ENCODE results near the gene MLLT3. TPM values are rescaled to one million over a fixed set of nuclear protein-coding genes. Genes with fewer than 3 reads are reported as not detected.

The MLLT3 gene
- total RNA-seq, 4 donors from 2014 or later, result 15.1 to 30.5 (median 18.4) TPM

DNA sequence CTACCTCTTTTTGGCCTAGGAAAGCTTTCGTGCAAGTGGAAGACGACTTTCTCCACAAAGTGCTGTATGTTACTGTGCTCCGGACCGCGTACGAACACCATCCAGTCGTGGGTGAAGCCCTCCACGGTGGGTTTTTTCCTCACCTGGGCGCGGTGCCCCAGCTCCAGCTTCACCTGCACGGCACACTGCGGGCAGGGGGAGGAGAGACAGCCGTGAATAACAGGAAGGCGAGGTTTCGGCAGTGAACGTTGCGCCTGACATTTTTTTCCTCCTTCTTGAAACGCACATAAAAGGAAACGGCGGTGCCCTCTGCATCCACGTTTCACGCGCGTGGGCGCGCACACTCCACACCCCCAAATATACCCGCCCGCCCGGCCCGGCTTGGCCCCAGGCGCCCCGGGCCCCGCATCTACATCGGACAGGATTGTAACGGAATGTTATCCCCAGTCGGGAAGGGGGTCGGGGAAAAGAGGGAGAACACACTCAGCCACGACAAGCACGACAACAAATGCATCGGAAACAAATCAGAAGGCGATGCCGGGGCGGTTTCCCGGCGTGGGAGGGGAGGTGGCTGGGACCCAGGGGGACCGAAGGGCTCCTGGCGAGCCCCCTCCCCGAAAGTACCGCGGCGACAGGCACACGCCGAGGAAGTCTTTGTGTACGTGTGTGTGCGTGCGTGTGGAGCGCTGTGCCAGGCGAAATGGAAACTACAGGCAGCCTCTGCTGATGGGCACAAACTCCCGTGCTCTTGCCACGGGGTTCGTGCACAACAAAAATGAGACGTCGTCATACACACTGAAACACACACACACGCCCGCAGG, 1.4 kb downstream of the MLLT3 start:
- peak overlapping the region; percentile 72 to 90 (median 87) for H3K27ac ChIP-seq
- TF ChIP-seq, protein P1, sequence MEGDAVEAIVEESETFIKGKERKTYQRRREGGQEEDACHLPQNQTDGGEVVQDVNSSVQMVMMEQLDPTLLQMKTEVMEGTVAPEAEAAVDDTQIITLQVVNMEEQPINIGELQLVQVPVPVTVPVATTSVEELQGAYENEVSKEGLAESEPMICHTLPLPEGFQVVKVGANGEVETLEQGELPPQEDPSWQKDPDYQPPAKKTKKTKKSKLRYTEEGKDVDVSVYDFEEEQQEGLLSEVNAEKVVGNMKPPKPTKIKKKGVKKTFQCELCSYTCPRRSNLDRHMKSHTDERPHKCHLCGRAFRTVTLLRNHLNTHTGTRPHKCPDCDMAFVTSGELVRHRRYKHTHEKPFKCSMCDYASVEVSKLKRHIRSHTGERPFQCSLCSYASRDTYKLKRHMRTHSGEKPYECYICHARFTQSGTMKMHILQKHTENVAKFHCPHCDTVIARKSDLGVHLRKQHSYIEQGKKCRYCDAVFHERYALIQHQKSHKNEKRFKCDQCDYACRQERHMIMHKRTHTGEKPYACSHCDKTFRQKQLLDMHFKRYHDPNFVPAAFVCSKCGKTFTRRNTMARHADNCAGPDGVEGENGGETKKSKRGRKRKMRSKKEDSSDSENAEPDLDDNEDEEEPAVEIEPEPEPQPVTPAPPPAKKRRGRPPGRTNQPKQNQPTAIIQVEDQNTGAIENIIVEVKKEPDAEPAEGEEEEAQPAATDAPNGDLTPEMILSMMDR (IDR thresholded peaks at IDR 0.05), result no peak
- TF ChIP-seq POLR2A (IDR thresholded peaks at IDR 0.05), result no peak
- peak; percentile 32 to 66 (median 64) for DNase-seq
- H3K36me3 ChIP-seq, result no peaks in the 10 kb centered on the region
- H3K27me3 ChIP-seq, result no peaks in the 10 kb centered on the region
- peak overlapping the region; percentile 69 to 98 (median 82) for H3K4me3 ChIP-seq
- peaks cover 0 to 27% (median 6%) of the 10 kb centered on the region in 4 donors for H3K4me1 ChIP-seq
- H3K9me3 ChIP-seq, result no peaks in the 10 kb centered on the region

DNA sequence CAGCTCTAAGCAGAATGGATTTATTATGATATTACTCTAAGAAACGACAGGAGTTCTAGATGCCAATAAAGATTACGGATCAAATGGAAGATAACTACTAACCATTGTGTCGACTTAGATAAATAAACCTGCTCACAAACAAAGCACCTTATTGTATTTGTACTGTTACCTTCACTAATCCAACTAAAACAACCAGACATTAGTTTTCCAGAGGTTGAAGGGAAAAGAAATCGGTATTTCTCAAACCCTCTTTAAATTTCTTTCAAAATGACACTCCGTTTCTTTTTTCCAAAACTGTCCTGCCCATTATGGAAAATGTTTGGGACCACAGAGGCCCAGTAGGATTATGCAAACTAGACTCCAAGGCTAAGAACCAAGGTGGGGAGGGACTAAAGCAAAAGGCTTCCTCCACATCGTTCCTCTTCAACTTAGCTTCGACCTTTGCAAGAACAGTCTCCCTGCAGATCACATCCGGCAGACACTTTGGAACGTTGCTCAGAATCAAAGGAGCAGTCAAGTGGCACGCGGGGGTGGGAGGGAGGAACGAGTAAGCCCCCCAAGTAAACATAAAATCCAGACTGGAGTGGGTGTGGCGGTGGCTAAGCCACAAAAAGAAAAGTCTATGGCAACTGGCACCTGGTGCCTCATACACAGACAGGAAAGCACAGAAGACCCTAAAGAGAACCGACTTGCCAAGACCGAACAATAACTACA, 2.7 kb downstream of the MLLT3 start:
- Histone ChIP-seq H3K36me3 (no peaks in the 10 kb centered on the region), H3K27me3 (no peaks in the 10 kb centered on the region), H3K9me3 (no peaks in the 10 kb centered on the region), H3K4me3 (peak overlapping the region; percentile 69 to 98 (median 82)), H3K4me1 (peaks cover 0 to 27% (median 5%) of the 10 kb centered on the region in 4 donors), H3K27ac (peak overlapping the region in 3 of 4 donors; percentile 84 to 90 (median 90))
- no peak for TF ChIP-seq POLR2A (IDR thresholded peaks at IDR 0.05)
- TF ChIP-seq, protein P1 (IDR thresholded peaks at IDR 0.05), result no peak
- DNase-seq, result peak in 2 of 3 donors; percentile 24 to 49

DNA sequence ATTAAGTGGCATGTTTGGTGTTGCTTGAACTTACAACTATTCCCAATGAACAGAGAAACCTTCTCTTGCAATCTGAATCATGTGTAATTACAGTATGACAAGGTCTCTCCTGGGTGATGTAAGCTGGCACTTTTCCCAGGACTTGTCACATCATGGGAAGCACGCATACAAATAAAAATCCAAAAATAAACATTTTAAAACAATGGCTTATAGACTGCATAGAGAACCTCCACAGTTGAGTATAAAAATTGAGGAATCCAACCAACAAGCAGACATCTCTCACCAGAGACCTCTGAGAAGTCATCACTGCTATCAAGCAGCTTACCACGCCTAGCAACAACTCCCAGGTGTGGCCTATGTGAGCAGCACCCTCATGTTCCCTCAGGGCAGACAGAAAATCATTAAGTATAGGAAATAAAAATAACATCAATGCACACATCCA, 3.9 kb downstream of the MLLT3 start:
- H3K36me3 ChIP-seq, result no peaks in the 10 kb centered on the region
- no peaks in the 10 kb centered on the region for H3K27me3 ChIP-seq
- TF ChIP-seq POLR2A (IDR thresholded peaks at IDR 0.05), result no peak
- TF ChIP-seq, protein P1 (IDR thresholded peaks at IDR 0.05), result no peak
- no peaks in the 10 kb centered on the region for H3K9me3 ChIP-seq
- DNase-seq, result peak in 1 of 3 donors; percentile 50
- H3K4me3 ChIP-seq, result no peak overlapping the region
- peaks cover 0 to 19% (median 0%) of the 10 kb centered on the region in 4 donors for H3K4me1 ChIP-seq
- no peak overlapping the region for H3K27ac ChIP-seq

DNA sequence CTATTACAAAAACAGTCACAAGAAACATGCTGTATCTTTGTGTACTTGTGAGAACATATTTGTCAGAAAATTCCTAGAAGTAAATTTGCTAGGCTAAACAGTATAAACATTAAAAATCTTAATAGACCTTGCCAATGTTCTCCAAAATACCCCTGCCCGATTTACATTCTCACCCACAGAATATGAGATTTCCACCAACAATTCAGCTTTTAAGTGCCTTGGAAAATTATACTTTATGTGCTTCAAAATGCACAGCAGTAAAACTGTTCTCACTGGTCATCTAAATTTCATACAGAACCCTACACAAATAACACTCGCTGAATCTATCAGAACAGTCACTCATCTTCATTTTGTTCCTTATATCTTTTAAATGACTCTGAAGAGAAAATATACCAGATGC, 5.5 kb downstream of the MLLT3 start:
- no peaks in the 10 kb centered on the region for H3K9me3 ChIP-seq
- H3K36me3 ChIP-seq, result no peaks in the 10 kb centered on the region
- no peaks in the 10 kb centered on the region for H3K27me3 ChIP-seq
- no peak for TF ChIP-seq POLR2A (IDR thresholded peaks at IDR 0.05)
- TF ChIP-seq, protein P1 (IDR thresholded peaks at IDR 0.05), result no peak
- no peak overlapping the region for H3K4me3 ChIP-seq
- peaks cover 0 to 32% (median 0%) of the 10 kb centered on the region in 4 donors for H3K4me1 ChIP-seq
- no peak overlapping the region for H3K27ac ChIP-seq
- DNase-seq, result no peak

DNA sequence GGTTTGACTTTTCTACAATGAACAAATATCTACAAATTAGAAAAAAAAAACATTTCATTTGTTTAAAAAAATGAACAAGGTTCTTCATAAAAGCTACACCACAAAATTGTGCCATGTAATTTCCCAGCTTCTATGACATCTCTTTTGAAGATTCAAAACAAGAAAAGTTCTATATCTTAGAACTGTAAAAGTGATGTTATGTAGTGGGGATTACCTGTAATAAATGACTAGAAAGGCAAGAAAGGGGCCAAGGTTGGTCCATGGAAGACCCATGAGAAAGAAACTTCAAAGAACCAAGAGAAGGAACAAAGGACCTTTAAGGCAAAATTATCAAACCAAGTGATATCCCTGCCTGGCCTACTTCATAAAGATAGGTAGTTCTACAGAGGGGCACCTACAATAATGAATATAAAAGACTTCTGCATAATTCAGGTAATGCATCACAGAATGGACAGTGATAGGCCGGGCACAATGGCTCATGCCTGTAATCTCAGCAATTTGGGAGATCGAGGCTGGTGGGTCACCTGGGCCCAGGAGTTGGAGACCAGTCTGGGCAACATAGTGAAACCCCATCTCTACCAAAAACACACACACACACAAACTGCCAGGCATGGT, 7.6 kb downstream of the MLLT3 start:
- no peaks in the 10 kb centered on the region for H3K9me3 ChIP-seq
- no peaks in the 10 kb centered on the region for H3K27me3 ChIP-seq
- no peak for DNase-seq
- TF ChIP-seq, protein P1 (IDR thresholded peaks at IDR 0.05), result no peak
- no peak for TF ChIP-seq POLR2A (IDR thresholded peaks at IDR 0.05)
- H3K4me3 ChIP-seq, result no peak overlapping the region
- H3K36me3 ChIP-seq, result no peaks in the 10 kb centered on the region
- H3K27ac ChIP-seq, result no peak overlapping the region
- H3K4me1 ChIP-seq, result peaks cover 0 to 38% (median 3%) of the 10 kb centered on the region in 4 donors

Measured in Peyer's patch (tissue), 4 donors.